Left lobe of liver (tissue), 2 donors: ENCODE results near the gene TRAPPC2L. TPM values are rescaled to one million over a fixed set of nuclear protein-coding genes. Genes with fewer than 3 reads are reported as not detected.

ENCODE experiments used
- ATAC-seq: fragments of 200-7000 bp; cut with Tn5 transposase; one replicate; pipeline ENCODE4 v1.9.1; 2020; ENCODE audit warnings: mild to moderate bottlenecking, moderate library complexity
- DNase-seq: peaks from one replicate; pipeline ENCODE4 v3.0.0-alpha.2; 2020; ENCODE audit warnings: low spot score
- total RNA-seq: library from RNA; stranded (reverse); gene quantifications from one replicate; pipeline ENCODE4 v1.2.1, GENCODE V29; 2021
- donor health status: DM: no; HTN: no; CAD: no; lungs with moderate emphysema.
- donor health status: DM: no; HTN: yes; CAD: no.

The TRAPPC2L gene
- total RNA-seq, 1 donor from 2014 or later = 20.2 TPM

GRCh38 chr16:88874938-88875599 is 18.1 kb downstream of the TRAPPC2L start:
- ATAC-seq = no peak
- DNase-seq = no peak

GRCh38 chr16:88875703-88876234 is 18.8 kb downstream of the TRAPPC2L start:
- DNase-seq (no peak), ATAC-seq (no peak)

- no peak for ATAC-seq
- DNase-seq = no peak
Measured at GRCh38 chr16:88876942-88877526, 20.1 kb downstream of the TRAPPC2L start.

- ATAC-seq (no peak), DNase-seq (no peak)
Measured at GRCh38 chr16:88877564-88878289, 20.8 kb downstream of the TRAPPC2L start.

- DNase-seq = no peak
- no peak for ATAC-seq
Measured at GRCh38 chr16:88878356-88878755, 21.4 kb downstream of the TRAPPC2L start.

GRCh38 chr16:88878967-88879787 is 22.2 kb downstream of the TRAPPC2L start:
- no peak for ATAC-seq
- no peak for DNase-seq

- no peak for DNase-seq
- ATAC-seq = no peak
Measured at GRCh38 chr16:88879788-88880055, 22.8 kb downstream of the TRAPPC2L start.

GRCh38 chr16:88880226-88881006 is 23.5 kb downstream of the TRAPPC2L start:
- ATAC-seq = peak; percentile 67

GRCh38 chr16:88881007-88881615 is 24.2 kb downstream of the TRAPPC2L start:
- peak; percentile 30 for ATAC-seq
- peak; percentile 65 for DNase-seq

More at GRCh38 chr16:88880226-88881006, 23.5 kb downstream of the TRAPPC2L start:
- peak; percentile 93 for DNase-seq

- ATAC-seq = no peak
- DNase-seq = no peak
Measured at GRCh38 chr16:88881675-88882357, 24.9 kb downstream of the TRAPPC2L start.

GRCh38 chr16:88882358-88883030 is 25.6 kb downstream of the TRAPPC2L start:
- DNase-seq (peak; percentile 72), ATAC-seq (peak; percentile 44)

GRCh38 chr16:88883117-88883895 is 26.4 kb downstream of the TRAPPC2L start:
- DNase-seq (peak; percentile 93), ATAC-seq (peak; percentile 62)

- no peak for DNase-seq
- no peak for ATAC-seq
Measured at GRCh38 chr16:88883946-88884345, 27.0 kb downstream of the TRAPPC2L start.

- ATAC-seq = no peak
- no peak for DNase-seq
Measured at GRCh38 chr16:88884569-88885271, 27.8 kb downstream of the TRAPPC2L start.

- ATAC-seq = no peak
- no peak for DNase-seq
Measured at GRCh38 chr16:88885693-88886280, 28.9 kb downstream of the TRAPPC2L start.

GRCh38 chr16:88886420-88886844 is 29.5 kb downstream of the TRAPPC2L start:
- ATAC-seq = no peak

More at GRCh38 chr16:88886420-88886844, 29.5 kb downstream of the TRAPPC2L start:
- no peak for DNase-seq
